Measurements from ENCODE around the gene ACAD10.
"Not testable (repeated sequence)": the region's sequence is repeated elsewhere in the genome, so short reads cannot be mapped to it uniquely, and the experiment has no call there.

The ACAD10 gene

DNA sequence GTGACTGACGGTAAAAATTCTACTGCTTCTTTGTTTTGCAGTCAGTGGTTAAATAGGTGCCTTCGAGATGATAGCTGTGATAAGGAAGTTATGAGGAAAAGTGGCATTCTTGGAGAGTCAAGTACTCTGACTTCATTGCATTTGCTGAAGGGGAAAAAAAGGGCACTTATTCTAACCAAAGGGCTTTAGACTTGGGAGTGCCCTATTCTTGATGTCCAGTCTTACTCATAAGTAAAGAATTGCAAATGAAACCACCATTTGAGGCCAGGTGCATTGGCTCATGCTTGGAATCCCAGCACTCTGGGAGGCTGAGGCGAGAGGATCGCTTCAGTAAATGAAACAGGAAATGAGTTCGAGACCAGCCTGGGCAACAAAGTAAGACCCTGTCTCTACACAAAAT, 40.4 kb upstream of the ACAD10 start:
- DNase-seq (ENCODE audit: low read depth), result no peak
- no peak overlapping the region for H3K4me3 ChIP-seq (ENCODE audit: low read length)
- TF ChIP-seq, protein P1, sequence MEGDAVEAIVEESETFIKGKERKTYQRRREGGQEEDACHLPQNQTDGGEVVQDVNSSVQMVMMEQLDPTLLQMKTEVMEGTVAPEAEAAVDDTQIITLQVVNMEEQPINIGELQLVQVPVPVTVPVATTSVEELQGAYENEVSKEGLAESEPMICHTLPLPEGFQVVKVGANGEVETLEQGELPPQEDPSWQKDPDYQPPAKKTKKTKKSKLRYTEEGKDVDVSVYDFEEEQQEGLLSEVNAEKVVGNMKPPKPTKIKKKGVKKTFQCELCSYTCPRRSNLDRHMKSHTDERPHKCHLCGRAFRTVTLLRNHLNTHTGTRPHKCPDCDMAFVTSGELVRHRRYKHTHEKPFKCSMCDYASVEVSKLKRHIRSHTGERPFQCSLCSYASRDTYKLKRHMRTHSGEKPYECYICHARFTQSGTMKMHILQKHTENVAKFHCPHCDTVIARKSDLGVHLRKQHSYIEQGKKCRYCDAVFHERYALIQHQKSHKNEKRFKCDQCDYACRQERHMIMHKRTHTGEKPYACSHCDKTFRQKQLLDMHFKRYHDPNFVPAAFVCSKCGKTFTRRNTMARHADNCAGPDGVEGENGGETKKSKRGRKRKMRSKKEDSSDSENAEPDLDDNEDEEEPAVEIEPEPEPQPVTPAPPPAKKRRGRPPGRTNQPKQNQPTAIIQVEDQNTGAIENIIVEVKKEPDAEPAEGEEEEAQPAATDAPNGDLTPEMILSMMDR (IDR thresholded peaks at IDR 0.05; ENCODE audit: insufficient read depth, low read depth, low read length, missing control alignments), result no peak

DNA sequence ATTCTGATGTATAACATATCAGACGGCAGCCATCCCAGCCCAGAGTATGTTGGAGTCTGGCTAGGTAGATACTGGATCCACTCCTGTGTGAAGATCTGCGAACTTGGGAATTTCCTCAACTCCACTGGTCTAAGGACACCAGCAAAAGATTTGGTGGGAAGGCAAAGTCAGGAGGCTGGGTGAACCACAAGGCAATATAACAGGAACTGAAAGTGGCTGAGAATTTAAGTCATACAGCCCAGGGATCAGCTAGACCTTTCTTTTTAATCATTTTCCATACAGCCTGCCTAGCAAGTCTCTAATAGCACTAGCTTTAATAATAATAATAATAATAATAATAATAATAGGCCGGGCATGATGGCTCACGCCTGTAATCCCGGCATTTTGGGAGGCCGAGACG, 34.9 kb upstream of the ACAD10 start:
- TF ChIP-seq, protein P1 (IDR thresholded peaks at IDR 0.05; ENCODE audit: insufficient read depth, low read depth, low read length, missing control alignments), result no peak
- H3K4me3 ChIP-seq (ENCODE audit: low read length), result no peak overlapping the region
- no peak for DNase-seq (ENCODE audit: low read depth)

DNA sequence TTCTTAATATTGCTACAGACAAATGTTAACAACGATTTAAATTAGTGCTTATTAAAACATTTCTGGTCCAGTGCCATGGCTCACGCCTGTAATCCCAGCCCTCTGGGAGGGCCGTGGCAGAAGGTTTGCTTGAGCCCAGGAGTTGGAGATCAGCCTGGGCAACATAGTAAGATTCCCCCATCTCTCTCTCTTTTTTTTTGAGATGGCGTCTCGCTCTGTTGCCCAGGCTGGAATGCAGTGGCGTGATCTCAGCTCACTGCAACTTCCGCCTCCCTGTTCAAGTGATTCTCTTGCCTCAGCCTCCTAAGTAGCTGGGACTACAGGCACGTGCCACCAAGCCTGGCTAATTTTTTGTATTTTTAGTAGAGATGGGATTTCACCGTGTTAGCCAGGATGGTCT, 33.3 kb upstream of the ACAD10 start:
- not testable (repeated sequence) for H3K4me3 ChIP-seq (ENCODE audit: low read length); DNase-seq (ENCODE audit: low read depth)

DNA sequence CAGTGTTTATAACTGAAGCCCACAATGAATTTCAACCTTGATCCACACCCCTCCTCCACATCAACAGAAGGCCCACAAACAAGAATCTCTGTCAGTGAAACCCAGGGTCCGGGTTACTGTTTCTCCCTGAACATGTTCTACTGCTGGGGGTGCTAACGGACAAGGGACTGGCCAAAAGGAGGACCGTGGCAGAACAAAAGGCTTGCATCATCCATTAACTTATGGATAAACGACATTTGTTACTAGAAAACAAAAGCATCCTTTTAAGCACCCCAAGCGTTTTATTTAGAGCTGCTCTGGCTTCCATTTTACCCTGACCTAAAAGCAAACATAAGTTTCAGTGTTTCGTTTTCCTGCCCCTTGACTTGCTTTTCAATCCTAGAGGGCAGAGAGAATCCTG, 32.3 kb upstream of the ACAD10 start:
- no peak overlapping the region for H3K4me3 ChIP-seq (ENCODE audit: low read length)
- DNase-seq (ENCODE audit: low read depth), result no peak
- TF ChIP-seq, protein P1 (IDR thresholded peaks at IDR 0.05; ENCODE audit: insufficient read depth, low read depth, low read length, missing control alignments), result no peak

DNA sequence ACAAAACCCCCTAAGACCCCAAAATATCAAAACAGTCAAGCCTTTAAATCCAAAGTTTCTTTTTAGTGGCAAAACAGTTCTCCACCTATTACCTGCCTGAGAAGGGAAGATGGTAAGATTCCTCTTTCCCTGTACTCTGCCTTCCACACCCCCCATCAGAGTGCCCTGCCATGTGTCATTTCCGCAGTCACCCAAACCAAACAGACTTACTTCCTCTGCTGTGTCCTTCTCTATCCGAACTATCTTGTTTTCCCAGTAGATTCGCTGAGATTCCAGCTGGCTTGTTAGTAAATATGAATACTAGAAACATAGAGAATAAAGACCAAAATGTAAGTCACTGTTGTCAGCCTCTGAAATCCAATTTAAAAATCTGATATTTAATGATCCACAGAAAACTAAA, 30.5 kb upstream of the ACAD10 start:
- TF ChIP-seq, protein P1 (IDR thresholded peaks at IDR 0.05; ENCODE audit: insufficient read depth, low read depth, low read length, missing control alignments), result no peak
- H3K4me3 ChIP-seq (ENCODE audit: low read length), result no peak overlapping the region
- DNase-seq (ENCODE audit: low read depth), result no peak

DNA sequence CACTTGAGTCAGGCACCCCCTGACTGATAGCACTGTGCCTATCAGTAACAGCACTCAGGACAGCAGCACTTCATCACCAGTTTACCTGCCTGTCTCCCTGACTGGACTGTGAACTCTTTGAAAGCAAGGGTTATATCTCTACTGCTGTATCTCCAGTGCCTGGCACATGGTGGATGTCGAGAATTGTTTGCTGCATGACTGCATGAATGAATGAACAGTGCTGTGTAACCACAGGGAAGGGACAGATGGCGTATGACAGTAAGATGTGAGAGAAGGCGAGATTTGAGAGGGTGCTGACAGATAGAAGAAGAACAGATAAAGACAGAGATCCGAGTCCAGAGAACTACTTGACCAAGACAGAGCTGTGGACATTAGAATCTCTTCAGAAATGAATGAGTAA, 29.8 kb upstream of the ACAD10 start:
- H3K4me3 ChIP-seq (ENCODE audit: low read length), result no peak overlapping the region
- DNase-seq (ENCODE audit: low read depth), result no peak
- TF ChIP-seq, protein P1 (IDR thresholded peaks at IDR 0.05; ENCODE audit: insufficient read depth, low read depth, low read length, missing control alignments), result no peak

DNA sequence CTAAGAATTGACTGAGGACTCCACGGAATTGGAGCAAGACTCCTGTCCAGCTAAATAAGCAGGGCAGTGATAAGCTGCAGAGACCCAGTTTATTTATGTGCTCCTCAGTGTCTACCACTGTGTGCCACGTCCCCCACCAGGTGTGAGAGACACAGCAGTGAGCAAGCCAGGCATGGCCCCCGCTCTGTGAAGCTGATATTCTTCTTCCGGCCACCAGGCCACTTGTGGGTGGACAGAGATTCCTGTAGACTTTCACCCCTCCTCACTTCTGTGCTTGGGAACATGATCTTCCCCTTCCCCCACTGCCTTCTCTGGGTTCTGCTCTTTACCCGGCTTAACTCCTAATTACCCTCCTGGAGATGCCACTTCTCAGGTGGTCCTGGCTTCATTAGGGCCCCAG, 21.4 kb upstream of the ACAD10 start:
- no peak overlapping the region for H3K4me3 ChIP-seq (ENCODE audit: low read length)
- DNase-seq (ENCODE audit: low read depth), result no peak
- TF ChIP-seq, protein P1 (IDR thresholded peaks at IDR 0.05; ENCODE audit: insufficient read depth, low read depth, low read length, missing control alignments), result no peak

All from epithelial cell of esophagus (primary cell).